ENCODE measurements around the gene MTX2.
A peak's percentile ranks its signal among the peaks of the same experiment; 100 is the strongest.

The MTX2 gene

GRCh38 chr2:176269319-176270099 lies at the start of gene MTX2:
TSS of gene MTX2 (plus strand) at chr2:176269442. CDS start at chr2:176269630, 188 bp downstream.
- DNase-seq (ENCODE audit: low read depth, low spot score), result peak; percentile 88

- no peak for DNase-seq (ENCODE audit: low read depth, low spot score)
These were observed 41.4 kb upstream of the MTX2 start for GRCh38 chr2:176227874-176228273.

GRCh38 chr2:176234156-176234555 lies 35.1 kb upstream of the MTX2 start:
- DNase-seq (ENCODE audit: low read depth, low spot score), result no peak

GRCh38 chr2:176234940-176235339 lies 34.3 kb upstream of the MTX2 start:
- no peak for DNase-seq (ENCODE audit: low read depth, low spot score)

GRCh38 chr2:176237456-176237855 lies 31.8 kb upstream of the MTX2 start:
- DNase-seq (ENCODE audit: low read depth, low spot score), result no peak

GRCh38 chr2:176239031-176239430 lies 30.2 kb upstream of the MTX2 start:
- DNase-seq (ENCODE audit: low read depth, low spot score), result no peak

- no peak for DNase-seq (ENCODE audit: low read depth, low spot score)
These were observed 28.9 kb upstream of the MTX2 start for GRCh38 chr2:176240301-176240700.

GRCh38 chr2:176242276-176242675 lies 27.0 kb upstream of the MTX2 start:
- DNase-seq (ENCODE audit: low read depth, low spot score), result no peak

GRCh38 chr2:176246331-176246730 lies 22.9 kb upstream of the MTX2 start:
- DNase-seq (ENCODE audit: low read depth, low spot score), result no peak

GRCh38 chr2:176247859-176248258 lies 21.4 kb upstream of the MTX2 start:
- DNase-seq (ENCODE audit: low read depth, low spot score), result no peak

GRCh38 chr2:176251928-176252327 lies 17.3 kb upstream of the MTX2 start:
- DNase-seq (ENCODE audit: low read depth, low spot score), result no peak

GRCh38 chr2:176260689-176261088 lies 8.6 kb upstream of the MTX2 start:
- no peak for DNase-seq (ENCODE audit: low read depth, low spot score)

- DNase-seq (ENCODE audit: low read depth, low spot score), result no peak
These were observed 8.1 kb upstream of the MTX2 start for GRCh38 chr2:176261136-176261535.

- DNase-seq (ENCODE audit: low read depth, low spot score), result no peak
These were observed 295 bp upstream of the MTX2 start for GRCh38 chr2:176268976-176269318.

GRCh38 chr2:176270100-176270750 lies 983 bp downstream of the MTX2 start:
- no peak for DNase-seq (ENCODE audit: low read depth, low spot score)

- no peak for DNase-seq (ENCODE audit: low read depth, low spot score)
These were observed 3.7 kb downstream of the MTX2 start for GRCh38 chr2:176272870-176273459.

- DNase-seq (ENCODE audit: low read depth, low spot score), result no peak
These were observed 9.7 kb downstream of the MTX2 start for GRCh38 chr2:176278927-176279326.

- DNase-seq (ENCODE audit: low read depth, low spot score), result no peak
These were observed 10.9 kb downstream of the MTX2 start for GRCh38 chr2:176280156-176280555.

GRCh38 chr2:176280867-176281658 lies 11.8 kb downstream of the MTX2 start:
- DNase-seq (ENCODE audit: low read depth, low spot score), result no peak

GRCh38 chr2:176283291-176284068 lies 14.2 kb downstream of the MTX2 start:
- DNase-seq (ENCODE audit: low read depth, low spot score), result no peak

GRCh38 chr2:176284461-176285049 lies 15.3 kb downstream of the MTX2 start:
- DNase-seq (ENCODE audit: low read depth, low spot score), result no peak

Data from ELF-1 (cell line).